Measurements from ENCODE around the gene NTM. TPM values are rescaled to one million over a fixed set of nuclear protein-coding genes. Genes with fewer than 3 reads are reported as not detected.

The NTM gene
- total and polyA plus RNA-seq, 10 donors = 0.13 to 1.6 (median 0.67) TPM

- Histone ChIP-seq H3K4me1 (no peaks in the 10 kb centered on the region), H3K9me3 (no peaks in the 10 kb centered on the region), H3K36me3 (no peaks in the 10 kb centered on the region), H3K4me3 (no peak overlapping the region), H3K27me3 (replicated peaks in 1 of 7) (peaks cover 0 to 6% (median 0%) of the 10 kb centered on the region in 7 donors), H3K27ac (no peak overlapping the region)
- WGBS, 5 donors = 81 to 91% (median 88%) methylated on average over 1 of the region's 1 CpG
- no peak for DNase-seq
- TF ChIP-seq POLR2AphosphoS5 (IDR thresholded peaks at IDR 0.05) = no peak
- intact Hi-C loops (cut with DNase I; ENCODE audit: low total_unique reads) = no loop called here
Measured at GRCh38 chr11:132258875-132259274, 888.5 kb downstream of the NTM start.

GRCh38 chr11:132260636-132261035, 890.2 kb downstream of the NTM start:
- Histone ChIP-seq H3K9me3 (no peaks in the 10 kb centered on the region), H3K27ac (no peak overlapping the region), H3K4me1 (no peaks in the 10 kb centered on the region), H3K36me3 (no peaks in the 10 kb centered on the region), H3K27me3 (replicated peaks in 1 of 7) (peaks cover 0 to 6% (median 0%) of the 10 kb centered on the region in 7 donors), H3K4me3 (no peak overlapping the region)
- TF ChIP-seq POLR2A (IDR thresholded peaks at IDR 0.05) = no peak
- TF ChIP-seq CTCF (IDR thresholded peaks at IDR 0.05 in 8 of 11, conservative IDR thresholded peaks at IDR 0.05 in 3 of 11) = no peak
- no peak for TF ChIP-seq POLR2AphosphoS5 (IDR thresholded peaks at IDR 0.05)
- no peak for DNase-seq
- WGBS, 5 donors = 74 to 91% (median 86%) methylated on average over 7 of the region's 7 CpGs
- intact Hi-C loops (cut with DNase I; ENCODE audit: low total_unique reads) = no loop called here

GRCh38 chr11:132263241-132263640, 892.8 kb downstream of the NTM start:
- no peaks in the 10 kb centered on the region for H3K4me1 ChIP-seq
- 24 to 46% (median 36%) methylated on average over 5 of the region's 5 CpGs for WGBS, 5 donors
- DNase-seq = no peak
- TF ChIP-seq POLR2AphosphoS5 (IDR thresholded peaks at IDR 0.05) (no peak), POLR2A (IDR thresholded peaks at IDR 0.05) (no peak), CTCF (IDR thresholded peaks at IDR 0.05 in 8 of 11, conservative IDR thresholded peaks at IDR 0.05 in 3 of 11) (no peak)
- H3K27me3 ChIP-seq (replicated peaks in 1 of 7) = no peaks in the 10 kb centered on the region
- H3K4me3 ChIP-seq = no peak overlapping the region
- no peak overlapping the region for H3K27ac ChIP-seq
- H3K36me3 ChIP-seq = no peaks in the 10 kb centered on the region
- H3K9me3 ChIP-seq = no peaks in the 10 kb centered on the region
- intact Hi-C loops (cut with DNase I; ENCODE audit: low total_unique reads) = no loop called here

GRCh38 chr11:132263875-132264274, 893.5 kb downstream of the NTM start:
- Histone ChIP-seq H3K36me3 (no peaks in the 10 kb centered on the region), H3K27ac (no peak overlapping the region), H3K4me1 (no peaks in the 10 kb centered on the region), H3K4me3 (no peak overlapping the region), H3K9me3 (no peaks in the 10 kb centered on the region), H3K27me3 (replicated peaks in 1 of 7) (no peaks in the 10 kb centered on the region)
- no peak for TF ChIP-seq POLR2AphosphoS5 (IDR thresholded peaks at IDR 0.05)
- TF ChIP-seq POLR2A (IDR thresholded peaks at IDR 0.05) = no peak
- TF ChIP-seq CTCF (IDR thresholded peaks at IDR 0.05 in 8 of 11, conservative IDR thresholded peaks at IDR 0.05 in 3 of 11) = no peak
- intact Hi-C loops (cut with DNase I; ENCODE audit: low total_unique reads) = no loop called here
- DNase-seq = no peak
- 80 to 91% (median 87%) methylated on average over 4 of the region's 4 CpGs for WGBS, 5 donors

- WGBS, 5 donors = 85 to 100% (median 95%) methylated on average over 1 of the region's 1 CpG
- no peak overlapping the region for H3K27ac ChIP-seq
- no peak for DNase-seq
- no peaks in the 10 kb centered on the region for H3K36me3 ChIP-seq
- TF ChIP-seq POLR2A (IDR thresholded peaks at IDR 0.05) = no peak
- no peak for TF ChIP-seq POLR2AphosphoS5 (IDR thresholded peaks at IDR 0.05)
- no peak for TF ChIP-seq CTCF (IDR thresholded peaks at IDR 0.05 in 8 of 11, conservative IDR thresholded peaks at IDR 0.05 in 3 of 11)
- H3K9me3 ChIP-seq = no peaks in the 10 kb centered on the region
- intact Hi-C loops (cut with DNase I; ENCODE audit: low total_unique reads) = no loop called here
- no peaks in the 10 kb centered on the region for H3K4me1 ChIP-seq
- no peak overlapping the region for H3K4me3 ChIP-seq
- no peaks in the 10 kb centered on the region for H3K27me3 ChIP-seq (replicated peaks in 1 of 7)
Measured at GRCh38 chr11:132264616-132265015, 894.2 kb downstream of the NTM start.

Data from spleen (tissue), 11 donors.